Measurements from ENCODE around the gene DNAJC16. TPM values are rescaled to one million over a fixed set of nuclear protein-coding genes. Genes with fewer than 3 reads are reported as not detected.
A peak's percentile ranks its signal among the peaks of the same experiment; 100 is the strongest.
"Not testable (repeated sequence)": the region's sequence is repeated elsewhere in the genome, so short reads cannot be mapped to it uniquely, and the experiment has no call there.

The DNAJC16 gene
- total RNA-seq, 1 donor from 2014 or later: 26.3 TPM

GRCh38 chr1:15595809-15596617 is 69.4 kb downstream of the DNAJC16 start:
- no peaks in the 10 kb centered on the region for H3K36me3 Mint-ChIP-seq
- no peaks in the 10 kb centered on the region for H3K9me3 Mint-ChIP-seq
- TF ChIP-seq CTCF (conservative IDR thresholded peaks at IDR 0.05): no peak
- H3K27me3 Mint-ChIP-seq: peaks cover 3% of the 10 kb centered on the region
- no peak for DNase-seq (ENCODE audit: extremely low spot score, unreplicated experiment)
- H3K4me1 Mint-ChIP-seq (ENCODE audit: unreplicated experiment): no peaks in the 10 kb centered on the region
- H3K27ac Mint-ChIP-seq: no peak overlapping the region
- H3K4me3 Mint-ChIP-seq: no peak overlapping the region

- Mint-ChIP-seq H3K4me3 (no peak overlapping the region), H3K4me1 (ENCODE audit: unreplicated experiment) (peaks cover 9% of the 10 kb centered on the region), H3K9me3 (no peaks in the 10 kb centered on the region), H3K27me3 (peaks cover 3% of the 10 kb centered on the region), H3K36me3 (no peaks in the 10 kb centered on the region), H3K27ac (no peak overlapping the region)
- TF ChIP-seq CTCF (conservative IDR thresholded peaks at IDR 0.05): no peak
- no peak for DNase-seq (ENCODE audit: extremely low spot score, unreplicated experiment)
These were observed 71.8 kb downstream of the DNAJC16 start for GRCh38 chr1:15598436-15598835.

DNA sequence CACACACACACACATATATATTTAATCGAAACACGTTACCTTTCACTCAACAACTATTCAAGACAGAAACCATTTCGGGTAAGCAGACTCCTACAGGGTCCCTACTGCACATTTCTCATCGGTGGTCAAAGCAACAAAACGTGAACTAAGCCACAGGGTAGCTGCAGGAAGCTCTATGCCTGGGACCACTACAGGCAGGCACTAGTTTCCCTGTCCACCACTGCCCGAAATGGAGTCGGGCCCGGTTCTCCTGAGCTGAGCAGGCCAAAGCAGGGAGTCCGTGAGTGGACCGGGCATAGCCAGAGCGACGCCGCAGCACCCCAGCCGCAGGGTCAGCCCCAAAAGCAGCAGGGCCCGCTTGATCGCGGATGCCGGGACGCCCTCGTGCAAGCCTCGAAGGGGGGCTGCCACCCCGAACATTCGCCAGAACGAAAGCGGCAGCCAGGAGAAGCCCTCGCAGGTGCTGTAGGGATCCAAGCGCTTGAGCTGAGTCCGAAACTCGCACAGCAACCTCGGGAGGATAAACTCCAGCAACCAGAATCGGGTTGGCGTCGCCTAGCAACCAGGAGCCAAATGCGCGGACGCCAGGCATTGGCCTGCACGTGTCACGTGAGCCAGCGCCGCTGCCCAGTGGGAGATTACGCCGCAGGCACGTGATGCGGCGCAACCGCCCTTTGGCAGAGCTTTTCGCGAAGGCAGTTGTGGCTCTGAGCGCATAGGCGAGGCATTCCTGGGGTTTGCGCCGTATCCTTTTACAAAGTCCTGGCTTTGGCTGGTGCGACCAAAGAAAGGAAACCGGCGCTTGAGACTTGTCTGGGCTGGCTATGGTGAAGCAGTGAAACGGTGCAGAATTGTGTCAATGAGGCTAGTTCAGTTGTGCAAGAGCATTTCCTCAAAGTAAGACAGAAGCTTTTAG is 76.7 kb downstream of the DNAJC16 start:
- DNase-seq (ENCODE audit: extremely low spot score, unreplicated experiment): peak; percentile 97
- H3K27ac Mint-ChIP-seq: peak overlapping the region; percentile 82
- peak overlapping the region; percentile 87 for H3K4me3 Mint-ChIP-seq
- H3K4me1 Mint-ChIP-seq (ENCODE audit: unreplicated experiment): peaks cover 14% of the 10 kb centered on the region
- no peaks in the 10 kb centered on the region for H3K9me3 Mint-ChIP-seq
- no peak for TF ChIP-seq CTCF (conservative IDR thresholded peaks at IDR 0.05)
- H3K27me3 Mint-ChIP-seq: no peaks in the 10 kb centered on the region
- H3K36me3 Mint-ChIP-seq: no peaks in the 10 kb centered on the region

GRCh38 chr1:15603966-15604282 is 77.3 kb downstream of the DNAJC16 start:
- not testable (repeated sequence) for H3K9me3 Mint-ChIP-seq; H3K27me3 Mint-ChIP-seq; H3K36me3 Mint-ChIP-seq; DNase-seq (ENCODE audit: extremely low spot score, unreplicated experiment)
- H3K27ac Mint-ChIP-seq: peak overlapping the region; percentile 82
- H3K4me1 Mint-ChIP-seq (ENCODE audit: unreplicated experiment): peaks cover 14% of the 10 kb centered on the region
- peak overlapping the region; percentile 87 for H3K4me3 Mint-ChIP-seq

DNA sequence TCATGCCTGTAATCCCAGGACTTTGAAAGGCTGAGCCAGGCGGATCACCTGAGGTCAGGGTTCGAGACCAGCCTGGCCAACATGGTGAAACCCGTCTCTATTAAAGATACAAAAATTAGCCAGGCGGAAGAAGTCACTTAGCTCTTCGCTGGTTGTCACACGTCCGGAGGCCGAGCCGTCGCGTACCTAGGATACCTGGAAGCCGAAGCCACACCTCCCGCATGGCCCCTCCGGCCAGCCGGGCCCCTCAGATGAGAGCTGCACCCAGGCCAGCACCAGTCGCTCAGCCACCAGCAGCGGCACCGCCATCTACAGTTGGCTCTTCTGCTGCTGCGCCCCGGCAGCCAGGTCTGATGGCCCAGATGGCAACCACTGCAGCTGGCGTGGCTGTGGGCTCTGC is 77.8 kb downstream of the DNAJC16 start:
- H3K9me3 Mint-ChIP-seq; H3K27ac Mint-ChIP-seq; DNase-seq (ENCODE audit: extremely low spot score, unreplicated experiment); H3K36me3 Mint-ChIP-seq; H3K27me3 Mint-ChIP-seq: not testable (repeated sequence)
- H3K4me3 Mint-ChIP-seq: peak overlapping the region; percentile 87
- H3K4me1 Mint-ChIP-seq (ENCODE audit: unreplicated experiment): peaks cover 14% of the 10 kb centered on the region

GRCh38 chr1:15605398-15606383 is 79.0 kb downstream of the DNAJC16 start:
- no peaks in the 10 kb centered on the region for H3K36me3 Mint-ChIP-seq

More at GRCh38 chr1:15605398-15606383, 79.0 kb downstream of the DNAJC16 start:
- Mint-ChIP-seq H3K4me3 (peak overlapping the region; percentile 36), H3K27ac (no peak overlapping the region), H3K9me3 (no peaks in the 10 kb centered on the region), H3K27me3 (no peaks in the 10 kb centered on the region), H3K4me1 (ENCODE audit: unreplicated experiment) (peaks cover 14% of the 10 kb centered on the region)
- no peak for DNase-seq (ENCODE audit: extremely low spot score, unreplicated experiment)
- TF ChIP-seq CTCF (conservative IDR thresholded peaks at IDR 0.05): no peak

Data from type B pancreatic cell (in vitro differentiated cells).